Ramos (cell line): Measurements from ENCODE around the gene OR1L4.

Experiments used
- in situ Hi-C: fragments of 300-500 bp; cut with MboI; formaldehyde crosslinking; loops from one replicate; pipeline ENCODE4 v1.14.3; 2022; ENCODE audit warnings: low sequenced_read_pairs; ENCODE audit not compliant: unreplicated experiment

Gene OR1L4

GRCh38 chr9:122723690-122724089, at the start of gene OR1L4:
OR1L4 (plus strand) TSS chr9:122723990; CDS start chr9:122723990, 0 bp downstream.
- in situ Hi-C loops: no loop called here

- in situ Hi-C loops: no loop called here
These were observed 38.9 kb upstream of the OR1L4 start for GRCh38 chr9:122684851-122685250.

- in situ Hi-C loops: no loop called here
These were observed 28.1 kb upstream of the OR1L4 start for GRCh38 chr9:122695696-122696095.

GRCh38 chr9:122718038-122718437, 5.8 kb upstream of the OR1L4 start:
- in situ Hi-C loops: no loop called here

GRCh38 chr9:122719218-122719617, 4.6 kb upstream of the OR1L4 start:
- in situ Hi-C loops: no loop called here

- in situ Hi-C loops: no loop called here
These were observed 18.2 kb downstream of the OR1L4 start, which contains the start of gene OR1L6 for GRCh38 chr9:122742003-122742402. OR1L6 (plus strand) TSS chr9:122742303; CDS start chr9:122749848, 7,545 bp downstream.

DNA sequence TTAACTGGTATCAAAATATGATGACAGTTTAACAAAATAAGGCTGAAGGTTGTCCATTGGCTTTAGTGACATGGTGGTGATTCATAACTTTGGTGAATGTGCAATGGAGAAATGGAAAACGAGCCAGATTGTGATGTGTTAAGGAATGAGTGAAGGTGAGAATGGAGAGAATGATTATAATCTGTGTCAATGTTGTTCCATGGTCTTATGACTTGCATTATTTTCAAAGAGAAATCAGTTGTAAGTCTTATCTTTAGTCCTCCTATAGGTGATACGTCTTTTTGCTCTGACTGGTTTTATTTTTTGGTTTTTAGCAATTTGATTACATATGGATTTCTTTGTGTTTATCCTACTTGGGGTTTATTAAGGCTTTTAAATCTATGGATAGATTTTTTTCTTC, 31.0 kb downstream of the OR1L4 start:
- in situ Hi-C loops: no loop called here

- in situ Hi-C loops: no loop called here
These were observed 44.0 kb downstream of the OR1L4 start for GRCh38 chr9:122767817-122768216.
